K562 (cell line): Measurements from ENCODE around the gene CAPN10. TPM values are rescaled to one million over a fixed set of nuclear protein-coding genes. Genes with fewer than 3 reads are reported as not detected.

Experiments
- ATAC-seq: fragments of 200-7000 bp; cut with Tn5 transposase; 3 replicates; pipeline ENCODE4 v1.9.1; 2020; ENCODE audit warnings: moderate library complexity
- BruUV-seq: library from RNA; stranded (reverse); fragments of 400-500 nt; replicated peaks from 2 replicates; lab custom pipeline; 2021; lab: Mats Ljungman, UMichigan
- CTCF ChIA-PET: fragments of 300-600 bp; formaldehyde crosslinking; extraction: SDS; loops from one replicate; lab custom pipeline; 2021; ENCODE audit warnings: low intra/inter-chr PET ratio; lab: Yijun Ruan, JAX
- POLR2A ChIA-PET: fragments of 300-600, 350-650 bp; sonication (Branson Sonifier 250); formaldehyde crosslinking; extraction: SDS; loops from one replicate; lab custom pipeline; 2021; ENCODE audit warnings: antibody characterized with exemption, inconsistent platforms; lab: Yijun Ruan, JAX
- DNase-seq, 4 experiments: peaks; one replicate each; pipeline versions ENCODE4 v3.0.0 to v3.0.0-alpha.2; 2011 to 2018; ENCODE audit warnings: low spot score in 3 of 4, mixed read lengths in 3 of 4; ENCODE audit errors: extremely low read depth in 1 of 4
- FAIRE-seq: peaks from 2 replicates; lab custom pipeline; 2011; peaks lifted over from hg19 to GRCh38; lab: Jason Lieb, UNC
- H2AFZ ChIP-seq: 2 replicates; pipeline ENCODE4 v1.6.0; 2011; ENCODE audit warnings: low read depth, low read length, control low read depth, inconsistent platforms
- H3K27ac ChIP-seq: fragments of 200-600 bp; 3 replicates; pipeline ENCODE4 v1.8.0; 2011; ENCODE audit warnings: low read depth, mild to moderate bottlenecking, control low read depth, inconsistent platforms, low read length, moderate library complexity, mixed read lengths; ENCODE audit errors: extremely low read depth
- H3K27me3 ChIP-seq, 2 experiments: fragments of 300-600 bp in 1 of 2; 2 replicates in 1 of 2; 3 replicates in 1 of 2; pipeline versions ENCODE4 v1.6.0 to v1.8.0; 2011; ENCODE audit warnings: inconsistent platforms in 2 of 2, low read length in 2 of 2, mild to moderate bottlenecking in 1 of 2, mixed read lengths in 1 of 2, moderate library complexity in 1 of 2; ENCODE audit not compliant: control insufficient read depth in 2 of 2, insufficient read depth in 2 of 2
- H3K36me3 ChIP-seq: fragments of 300-600 bp; 3 replicates; pipeline ENCODE4 v1.8.0; 2011; ENCODE audit warnings: mild to moderate bottlenecking, low read length, inconsistent platforms; ENCODE audit not compliant: control insufficient read depth, insufficient read depth
- H3K4me1 ChIP-seq, 2 experiments: fragments of 200-600 bp in 1 of 2; replicated peaks in 1 of 2; 2 replicates in 1 of 2; 3 replicates in 1 of 2; pipeline versions ENCODE4 v1.5.1 to v1.8.0; 2011; ENCODE audit warnings: inconsistent platforms in 2 of 2, low read length in 2 of 2, mild to moderate bottlenecking in 1 of 2, mixed read lengths in 1 of 2, moderate library complexity in 1 of 2; ENCODE audit not compliant: control insufficient read depth in 2 of 2, insufficient read depth in 2 of 2
- H3K4me2 ChIP-seq: 2 replicates; pipeline ENCODE4 v1.6.1; 2011; ENCODE audit warnings: low read length, control low read depth, inconsistent platforms, mixed read lengths; ENCODE audit not compliant: insufficient read depth
- H3K4me3 ChIP-seq: fragments of 200-600 bp; sonication (generic), shearing (Covaris generic); 2 replicates; pipeline ENCODE4 v1.5.1; 2016; ENCODE audit warnings: control low read depth, inconsistent platforms
- H3K79me2 ChIP-seq: fragments of 200-600 bp; 3 replicates; pipeline ENCODE4 v1.8.0; 2011; ENCODE audit warnings: low read length, inconsistent platforms; ENCODE audit not compliant: control insufficient read depth, insufficient read depth
- H3K9ac ChIP-seq, 2 experiments: 2 replicates each; pipeline versions ENCODE4 v1.6.0 to v1.6.1; 2011; ENCODE audit warnings: low read depth in 2 of 2, low read length in 2 of 2, control low read depth in 1 of 2, inconsistent platforms in 1 of 2, mild to moderate bottlenecking in 1 of 2, mixed read lengths in 1 of 2; ENCODE audit not compliant: insufficient read depth in 1 of 2
- H3K9me1 ChIP-seq: one replicate; pipeline ENCODE4 v1.6.0; 2011; ENCODE audit warnings: inconsistent platforms, mild to moderate bottlenecking, low read length, moderate library complexity; ENCODE audit not compliant: control insufficient read depth, insufficient read depth
- H3K9me3 ChIP-seq: replicated peaks from 2 replicates; pipeline ENCODE4 v1.5.1; 2011; ENCODE audit warnings: low read depth, low read length, inconsistent platforms; ENCODE audit not compliant: control insufficient read depth, insufficient read depth
- H4K20me1 ChIP-seq: replicated peaks from 2 replicates; pipeline ENCODE4 v1.6.1; 2011; ENCODE audit warnings: low read length, inconsistent platforms, mixed read lengths; ENCODE audit not compliant: control insufficient read depth, insufficient read depth
- ATF6 ChIP-seq: sonication (generic); formaldehyde crosslinking; IDR thresholded peaks from 2 replicates; pipeline ENCODE4 v1.4.0; 2020; ENCODE audit warnings: mild to moderate bottlenecking, missing genetic modification reagents
- HIVEP1 ChIP-seq: fragments of 250-450 bp; sonication (Bioruptor Pico); IDR thresholded peaks from 2 replicates; pipeline ENCODE4 v1.4.0; 2020; ENCODE audit warnings: mild to moderate bottlenecking
- NFRKB ChIP-seq: fragments of 450-650 bp; IDR thresholded peaks from 2 replicates; pipeline ENCODE4 v1.6.1; 2016; ENCODE audit warnings: low read depth
- POLR2AphosphoS5 ChIP-seq: IDR thresholded peaks from 2 replicates; pipeline ENCODE4 v1.6.1; 2011; ENCODE audit warnings: mild to moderate bottlenecking, low read depth, low read length, moderate library complexity; ENCODE audit not compliant: control insufficient read depth, insufficient read depth
- RAD21 ChIP-seq, 2 experiments: fragments of 250-450 bp in 1 of 2; fragments of 450-650 bp in 1 of 2; sonication (Bioruptor Pico) in 1 of 2; formaldehyde crosslinking in 1 of 2; IDR thresholded peaks in 1 of 2; conservative IDR thresholded peaks in 1 of 2; 2 replicates each; pipeline versions ENCODE4 v1.4.0 to v1.8.0; 2020 to 2022; ENCODE audit warnings: mild to moderate bottlenecking in 2 of 2, moderate library complexity in 1 of 2
- SMC3 ChIP-seq: conservative IDR thresholded peaks from 2 replicates; pipeline ENCODE4 v1.6.1; 2011; ENCODE audit warnings: low read depth, low read length, improper control_type of control experiment; ENCODE audit not compliant: insufficient read depth
- TFAP4 ChIP-seq: sonication (generic); formaldehyde crosslinking; IDR thresholded peaks from 2 replicates; pipeline ENCODE4 v1.8.0; 2022; ENCODE audit warnings: missing genetic modification reagents, mild to moderate bottlenecking, moderate library complexity, borderline replicate concordance
- WGBS: fragments of 100-300 bp; shearing (Covaris generic); methylation state at CpG from one replicate; pipeline ENCODE4 v1.1.6; 2016; ENCODE audit warnings: low coverage, mixed read lengths; ENCODE audit not compliant: insufficient coverage; ENCODE audit errors: missing lambda C conversion rate; 5-methylcytosine and 5-hydroxymethylcytosine counted together
- in situ Hi-C: fragments of 300-500 bp; cut with MboI; formaldehyde crosslinking; loops from 4 replicates; pipeline ENCODE4 v1.15.0; 2018; ENCODE audit warnings: inconsistent platforms, mixed read lengths
- intact Hi-C: fragments of 100-400 bp; cut with micrococcal nuclease; formaldehyde crosslinking; loops from 2 replicates; pipeline ENCODE4 v1.14.2; 2022
- polyA plus RNA-seq, 8 experiments: library from polyadenylated mRNA; depleted of rRNA in 4 of 8; stranded (reverse) in 5 of 8; unstranded in 3 of 8; fragments of >200 nt; fragmentation: Nextera tagmentation in 2 of 8; fragmentation: Illumina TruSeq in 1 of 8; extraction: Ambion mirVana in 2 of 8; extraction: Trizol in 1 of 8; gene quantifications; 2 replicates each; pipeline versions ENCODE4 v1.2.1 to v1.2.3, GENCODE V29; 2011 to 2014; ENCODE audit warnings: inconsistent platforms in 1 of 8, missing spikeins in 1 of 8
- total RNA-seq, 7 experiments: library from RNA; depleted of rRNA in 6 of 7; stranded (reverse); fragments of >200 nt in 6 of 7; fragmentation: Illumina TruSeq in 2 of 7; extraction: Trizol in 2 of 7; gene quantifications; 2 replicates each; pipeline versions ENCODE4 v1.2.1 to v1.2.3, GENCODE V29; 2011 to 2021; ENCODE audit warnings: low replicate concordance in 1 of 7

Gene CAPN10
- total and polyA plus RNA-seq, 9 of the 15 experiments (the other 6 are each of a cell fraction or from before 2014, with no cell fraction given), result 0.08 to 26.1 (median 8.4) TPM

DNA sequence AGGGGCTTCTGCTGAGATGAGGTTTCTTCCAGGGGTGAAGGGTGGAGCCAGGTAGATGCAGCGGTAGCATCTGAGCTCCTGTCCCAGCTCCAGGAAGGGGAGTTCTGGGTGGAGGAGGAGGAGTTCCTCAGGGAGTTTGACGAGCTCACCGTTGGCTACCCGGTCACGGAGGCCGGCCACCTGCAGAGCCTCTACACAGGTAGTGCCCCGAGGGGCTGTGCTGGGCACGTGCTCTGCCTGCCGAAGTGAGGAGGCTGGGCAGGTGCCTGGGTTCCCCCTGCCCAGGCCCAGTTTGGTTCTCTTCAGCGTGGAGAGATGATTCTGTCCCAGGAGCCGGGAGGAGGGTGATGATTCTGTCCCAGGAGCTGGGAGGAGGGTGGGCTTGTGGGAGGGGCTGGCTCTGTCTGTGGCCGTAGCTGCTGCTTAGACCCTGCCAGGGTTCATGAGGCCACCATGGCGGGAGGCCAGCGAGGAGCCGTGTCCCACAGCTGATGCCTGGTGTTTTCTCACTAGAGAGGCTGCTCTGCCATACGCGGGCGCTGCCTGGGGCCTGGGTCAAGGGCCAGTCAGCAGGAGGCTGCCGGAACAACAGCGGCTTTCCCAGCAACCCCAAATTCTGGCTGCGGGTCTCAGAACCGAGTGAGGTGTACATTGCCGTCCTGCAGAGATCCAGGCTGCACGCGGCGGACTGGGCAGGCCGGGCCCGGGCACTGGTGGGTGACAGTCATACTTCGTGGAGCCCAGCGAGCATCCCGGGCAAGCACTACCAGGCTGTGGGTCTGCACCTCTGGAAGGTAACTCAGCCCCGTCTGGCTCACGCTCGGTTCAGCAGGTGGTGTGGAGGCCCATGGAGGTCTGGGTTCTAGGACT, 8.2 kb downstream of the CAPN10 start (continued):
- no peak for TF ChIP-seq POLR2AphosphoS5

DNA sequence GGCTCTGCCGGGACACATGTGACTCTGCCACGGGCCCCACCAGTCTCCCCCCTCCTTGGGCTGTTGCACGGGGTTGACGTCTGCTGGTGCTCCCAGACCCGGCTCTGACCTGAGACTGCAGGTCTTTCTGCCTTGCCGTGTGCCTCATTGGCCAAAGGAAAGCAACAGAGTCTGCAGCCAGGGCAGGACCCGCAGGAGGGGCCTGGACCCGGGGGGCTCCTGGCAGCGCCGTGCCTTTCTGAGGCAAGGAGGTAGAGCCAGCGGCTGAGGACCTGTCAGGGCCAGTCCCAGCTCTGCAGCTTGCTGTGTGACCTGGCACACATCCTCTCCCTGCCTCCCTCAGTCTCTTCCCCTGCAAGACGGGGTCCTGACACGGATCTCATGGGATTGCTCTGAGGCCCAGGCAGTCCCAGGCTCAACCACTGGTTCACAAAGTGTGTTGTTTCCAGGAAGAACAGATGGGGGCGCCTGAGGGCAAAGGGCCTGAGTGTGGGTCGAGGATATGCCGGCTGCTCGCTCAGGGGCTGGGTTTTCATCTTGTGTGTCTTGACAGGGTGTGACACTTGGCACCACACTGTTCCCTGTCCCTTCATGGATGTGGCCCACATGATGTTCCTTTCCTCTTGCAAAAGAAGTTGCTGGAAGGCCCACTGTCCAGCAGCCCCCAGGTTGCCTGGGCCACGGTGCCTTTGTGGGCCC, 9.0 kb downstream of the CAPN10 start:
- H3K9me1 ChIP-seq, result no peaks in the 10 kb centered on the region
- H3K9me3 ChIP-seq, result no peaks in the 10 kb centered on the region
- in situ Hi-C loops, result no loop called here
- FAIRE-seq, result peak; percentile 49
- ATAC-seq, result peak; percentile 94
- H3K79me2 ChIP-seq, result no peaks in the 10 kb centered on the region
- BruUV-seq, result no TSS peak
- H3K27ac ChIP-seq, result no peak overlapping the region
- H3K36me3 ChIP-seq, result peaks cover 20% of the 10 kb centered on the region; the same call in 1 of the 3 replicates
- intact Hi-C loops, result no loop called here
- no peaks in the 10 kb centered on the region for H4K20me1 ChIP-seq
- CTCF ChIA-PET, result interaction anchor here (1.0 kb wide), 1 partner anchor 82 kb away, joined by 3 read pairs; no protein-coding TSS in a partner anchor
- H2AFZ ChIP-seq, result no peak overlapping the region
- no peaks in the 10 kb centered on the region for H3K27me3 ChIP-seq
- H3K4me1 ChIP-seq, result peaks cover 0 to 31% of the 10 kb centered on the region in 2 experiments; a peak in 2 of 5 replicates
- H3K4me2 ChIP-seq, result no peak overlapping the region
- peak; percentile 49 to 55 (median 52) for DNase-seq
- H3K9ac ChIP-seq, result peak overlapping the region in 1 of 2 experiments; percentile 52; a peak in 1 of 4 replicates
- POLR2A ChIA-PET, result interaction anchor here (0.6 kb wide), 1 partner anchor 232 kb away, joined by 3 read pairs; no protein-coding TSS in a partner anchor
- WGBS, result 62% methylated on average over 13 of the region's 18 CpGs
- H3K4me3 ChIP-seq, result no peak overlapping the region
- peak; percentile 18 to 60; a peak in 3 of 4 replicates for TF ChIP-seq RAD21 (CRISPR knock-in tag; conservative IDR thresholded peaks at IDR 0.05 in 1 of 2, IDR thresholded peaks at IDR 0.05 in 1 of 2)
- TF ChIP-seq NFRKB, result no peak
- 0 out of 2 replicates have a peak, but pooled peaks have one; percentile 19 for TF ChIP-seq SMC3
- no peak for TF ChIP-seq HIVEP1 (CRISPR knock-in tag)
- no peak for TF ChIP-seq ATF6 (CRISPR knock-in tag)
- 0 out of 2 replicates have a peak, but pooled peaks have one; percentile 15 for TF ChIP-seq TFAP4 (CRISPR knock-in tag)
